Measurements from ENCODE around the gene CD101. TPM values are rescaled to one million over a fixed set of nuclear protein-coding genes. Genes with fewer than 3 reads are reported as not detected.

CD101 gene
- total and polyA plus RNA-seq, 7 donors = 0.03 to 1.0 (median 0.29) TPM; not detected in 1

- Histone ChIP-seq H3K4me3 (no peak overlapping the region), H3K36me3 (ENCODE audit: insufficient read depth in 1 of 2, low read depth in 1 of 2) (no peaks in the 10 kb centered on the region), H3K27me3 (ENCODE audit: insufficient read depth in 3 of 3, low read length in 2 of 3) (peaks cover 0 to 9% (median 0%) of the 10 kb centered on the region in 3 donors), H3K27ac (no peak overlapping the region), H3K9me3 (no peaks in the 10 kb centered on the region), H3K4me1 (no peaks in the 10 kb centered on the region)
- TF ChIP-seq CTCF (IDR thresholded peaks at IDR 0.05) = no peak
- WGBS, 3 donors = 31 to 56% (median 48%) methylated on average over 1 of the region's 1 CpG
- DNase-seq = no peak
- no peak for ATAC-seq
- intact Hi-C loops (cut with DNase I) = no loop called here
These were observed 19.1 kb downstream of the CD101 start for GRCh38 chr1:117020526-117021156.

DNA sequence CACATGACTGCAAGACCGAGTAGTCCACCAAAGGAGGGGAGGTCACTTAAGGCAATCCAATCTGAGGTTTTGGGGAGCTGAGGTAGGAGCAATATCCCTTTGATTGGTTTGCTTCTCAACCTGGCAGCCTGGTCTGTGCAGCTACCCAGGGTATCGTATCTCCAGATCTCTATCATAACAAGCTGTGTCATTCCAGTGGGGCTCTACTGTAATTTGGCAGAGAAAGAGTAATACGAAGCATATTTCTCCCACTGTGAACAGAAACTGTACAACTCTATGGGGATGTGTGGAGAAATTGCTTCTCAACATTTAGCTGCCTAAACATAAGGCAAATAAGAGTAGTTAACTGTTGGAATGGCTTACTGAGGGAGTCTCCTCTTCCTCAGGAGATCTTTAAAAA lies 20.6 kb downstream of the CD101 start:
- TF ChIP-seq CTCF (IDR thresholded peaks at IDR 0.05) = no peak
- H3K9me3 ChIP-seq = no peaks in the 10 kb centered on the region
- whole genome bisulfite sequencing, 3 donors = 55 to 66% (median 66%) methylated on average over 3 of the region's 3 CpGs

GRCh38 chr1:117025568-117025967 lies 24.0 kb downstream of the CD101 start:
- 93 to 98% (median 96%) methylated on average over 7 of the region's 7 CpGs for WGBS, 3 donors
- no peak overlapping the region for H3K4me3 ChIP-seq
- TF ChIP-seq CTCF (IDR thresholded peaks at IDR 0.05) = no peak
- DNase-seq (no peak), ATAC-seq (no peak)
- H3K9me3 ChIP-seq = no peaks in the 10 kb centered on the region
- no peaks in the 10 kb centered on the region for H3K4me1 ChIP-seq
- no peaks in the 10 kb centered on the region for H3K36me3 ChIP-seq (ENCODE audit: insufficient read depth in 1 of 2, low read depth in 1 of 2)
- intact Hi-C loops (cut with DNase I) = no loop called here
- H3K27me3 ChIP-seq (ENCODE audit: insufficient read depth in 3 of 3, low read length in 2 of 3) = no peaks in the 10 kb centered on the region
- no peak overlapping the region for H3K27ac ChIP-seq

More for the DNA sequence above, 20.6 kb downstream of the CD101 start:
- DNase-seq = no peak
- no peaks in the 10 kb centered on the region for H3K4me1 ChIP-seq
- no peaks in the 10 kb centered on the region for H3K36me3 ChIP-seq (ENCODE audit: insufficient read depth in 1 of 2, low read depth in 1 of 2)
- H3K27ac ChIP-seq = no peak overlapping the region
- intact Hi-C loops (cut with DNase I) = no loop called here
- peaks cover 0 to 9% (median 0%) of the 10 kb centered on the region in 3 donors for H3K27me3 ChIP-seq (ENCODE audit: insufficient read depth in 3 of 3, low read length in 2 of 3)
- no peak overlapping the region for H3K4me3 ChIP-seq
- ATAC-seq = no peak

DNA sequence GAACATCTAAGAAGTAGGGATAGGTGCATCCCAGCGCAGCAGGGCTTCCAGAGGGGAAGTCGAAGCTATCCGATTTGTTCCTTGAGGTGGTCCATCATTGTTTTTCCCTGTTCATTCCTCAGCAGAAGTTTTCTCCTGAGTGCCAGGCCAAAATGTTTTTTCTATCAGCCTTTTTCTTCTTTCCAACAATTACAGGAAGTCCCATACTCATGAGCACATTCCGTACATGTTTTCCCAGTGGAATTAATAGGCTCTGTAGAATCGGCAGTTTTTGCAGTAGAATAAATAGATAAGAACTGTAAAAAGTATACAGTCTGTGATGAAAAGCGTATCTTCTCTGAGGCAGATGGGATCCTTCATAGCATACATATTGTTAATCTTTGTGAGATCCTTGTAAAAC lies 24.8 kb downstream of the CD101 start:
- intact Hi-C loops (cut with DNase I) = no loop called here
- Histone ChIP-seq H3K9me3 (no peaks in the 10 kb centered on the region), H3K27me3 (ENCODE audit: insufficient read depth in 3 of 3, low read length in 2 of 3) (no peaks in the 10 kb centered on the region), H3K36me3 (ENCODE audit: insufficient read depth in 1 of 2, low read depth in 1 of 2) (no peaks in the 10 kb centered on the region), H3K4me1 (no peaks in the 10 kb centered on the region), H3K27ac (no peak overlapping the region), H3K4me3 (no peak overlapping the region)
- no peak for DNase-seq
- ATAC-seq = no peak
- WGBS, 3 donors = 53 to 62% (median 54%) methylated on average over 6 of the region's 6 CpGs
- TF ChIP-seq CTCF (IDR thresholded peaks at IDR 0.05) = no peak

GRCh38 chr1:117029685-117030084 lies 28.1 kb downstream of the CD101 start:
- no peak overlapping the region for H3K4me3 ChIP-seq
- no peak for TF ChIP-seq CTCF (IDR thresholded peaks at IDR 0.05)
- 71 to 91% (median 80%) methylated on average over 1 of the region's 1 CpG for WGBS, 3 donors

More at GRCh38 chr1:117029685-117030084, 28.1 kb downstream of the CD101 start:
- Histone ChIP-seq H3K9me3 (no peaks in the 10 kb centered on the region), H3K27me3 (ENCODE audit: insufficient read depth in 3 of 3, low read length in 2 of 3) (no peaks in the 10 kb centered on the region), H3K4me1 (no peaks in the 10 kb centered on the region), H3K27ac (no peak overlapping the region), H3K36me3 (ENCODE audit: insufficient read depth in 1 of 2, low read depth in 1 of 2) (no peaks in the 10 kb centered on the region)
- intact Hi-C loops (cut with DNase I) = no loop called here
- DNase-seq = no peak
- no peak for ATAC-seq

Data from psoas muscle (tissue), 8 donors.